IMR-90 (cell line): ENCODE measurements around the gene GRAP. TPM values are rescaled to one million over a fixed set of nuclear protein-coding genes. Genes with fewer than 3 reads are reported as not detected.

Experiments
- ATAC-seq: fragments of 200-7000 bp; cut with Tn5 transposase; 2 replicates; pipeline ENCODE4 v1.9.1; 2020; ENCODE audit warnings: low read depth, mild to moderate bottlenecking, moderate library complexity
- BruUV-seq: library from RNA; stranded (reverse); fragments of 400-500 nt; replicated peaks from 2 replicates; lab custom pipeline; 2021; lab: Mats Ljungman, UMichigan
- CTCF ChIA-PET: fragments of 300-600 bp; formaldehyde crosslinking; extraction: SDS; loops from one replicate; lab custom pipeline; 2021; ENCODE audit warnings: antibody characterized with exemption; lab: Yijun Ruan, JAX
- POLR2A ChIA-PET: fragments of 300-600 bp; sonication (Branson Sonifier 250); formaldehyde crosslinking; loops from one replicate; lab custom pipeline; 2022; ENCODE audit warnings: antibody characterized with exemption; ENCODE audit not compliant: unreplicated experiment; lab: Charles Lee
- DNase-seq: peaks from one replicate; pipeline ENCODE4 v3.0.0; 2013
- H2AFZ ChIP-seq: replicated peaks from 2 replicates; pipeline ENCODE3; 2013; ENCODE audit warnings: low read length, mild to moderate bottlenecking; ENCODE audit not compliant: poor library complexity
- H2AK5ac ChIP-seq: 2 replicates; pipeline ENCODE4 v1.6.1; 2013; ENCODE audit warnings: low read depth, low read length, inconsistent platforms
- H2AK9ac ChIP-seq: replicated peaks from 2 replicates; pipeline ENCODE3; 2013; ENCODE audit warnings: mild to moderate bottlenecking, low read depth, low read length, moderate library complexity; ENCODE audit not compliant: poor library complexity
- H2BK120ac ChIP-seq: 2 replicates; pipeline ENCODE4 v1.6.1; 2013; ENCODE audit warnings: low read depth, low read length, inconsistent platforms
- H2BK15ac ChIP-seq: 3 replicates; pipeline ENCODE4 v1.6.1; 2013; ENCODE audit warnings: low read depth, low read length, inconsistent platforms
- H2BK20ac ChIP-seq: 2 replicates; pipeline ENCODE4 v1.6.1; 2013; ENCODE audit warnings: low read depth, mild to moderate bottlenecking, inconsistent platforms, low read length, moderate library complexity
- H2BK5ac ChIP-seq: 2 replicates; pipeline ENCODE4 v1.6.1; 2013; ENCODE audit warnings: mild to moderate bottlenecking, low read depth, low read length, inconsistent platforms; ENCODE audit not compliant: poor library complexity, severe bottlenecking
- H3K14ac ChIP-seq: replicated peaks from 2 replicates; pipeline ENCODE4 v1.6.1; 2013; ENCODE audit warnings: low read depth, low read length, inconsistent platforms
- H3K18ac ChIP-seq: 2 replicates; pipeline ENCODE4 v1.6.1; 2013; ENCODE audit warnings: low read depth, low read length, control low read depth
- H3K23ac ChIP-seq: 2 replicates; pipeline ENCODE4 v1.6.1; 2013; ENCODE audit warnings: low read depth, low read length, inconsistent platforms
- H3K27ac ChIP-seq: 2 replicates; pipeline ENCODE4 v1.5.1; 2013; ENCODE audit warnings: mild to moderate bottlenecking, control low read depth, low read length; ENCODE audit not compliant: insufficient read depth
- H3K27me3 ChIP-seq: 2 replicates; pipeline ENCODE4 v1.6.1; 2013; ENCODE audit warnings: low read length; ENCODE audit not compliant: control insufficient read depth, insufficient read depth
- H3K36me3 ChIP-seq: 2 replicates; pipeline ENCODE4 v1.6.1; 2013; ENCODE audit warnings: low read length, mixed read lengths; ENCODE audit not compliant: control insufficient read depth, insufficient read depth
- H3K4ac ChIP-seq: 2 replicates; pipeline ENCODE4 v1.6.1; 2013; ENCODE audit warnings: low read depth, low read length, inconsistent platforms
- H3K4me1 ChIP-seq: 2 replicates; pipeline ENCODE4 v1.6.1; 2013; ENCODE audit warnings: low read length, mixed read lengths; ENCODE audit not compliant: control insufficient read depth, insufficient read depth
- H3K4me2 ChIP-seq: 2 replicates; pipeline ENCODE4 v1.6.1; 2013; ENCODE audit warnings: low read depth, mild to moderate bottlenecking, control low read depth, low read length, moderate library complexity
- H3K4me3 ChIP-seq: 2 replicates; pipeline ENCODE4 v1.5.1; 2013; ENCODE audit warnings: low read depth, mild to moderate bottlenecking, control low read depth, low read length, moderate library complexity; ENCODE audit not compliant: insufficient read depth
- H3K56ac ChIP-seq: 2 replicates; pipeline ENCODE4 v1.6.1; 2013; ENCODE audit warnings: low read length, inconsistent platforms; ENCODE audit not compliant: insufficient read depth; ENCODE audit errors: extremely low read depth
- H3K79me1 ChIP-seq, 2 experiments: 2 replicates each; pipeline ENCODE4 v1.6.1; 2013; ENCODE audit warnings: low read length in 2 of 2, inconsistent platforms in 1 of 2, low read depth in 1 of 2
- H3K9ac ChIP-seq: 2 replicates; pipeline ENCODE4 v1.6.1; 2013; ENCODE audit warnings: low read depth, low read length, control low read depth
- H3K9me1 ChIP-seq: 2 replicates; pipeline ENCODE4 v1.6.1; 2013; ENCODE audit warnings: low read length, inconsistent platforms; ENCODE audit not compliant: insufficient read depth
- H3K9me3 ChIP-seq: 2 replicates; pipeline ENCODE4 v1.6.1; 2013; ENCODE audit warnings: low read length; ENCODE audit not compliant: control insufficient read depth, insufficient read depth
- H4K20me1 ChIP-seq: 2 replicates; pipeline ENCODE4 v1.6.1; 2013; ENCODE audit warnings: low read length, inconsistent platforms; ENCODE audit not compliant: insufficient read depth
- H4K5ac ChIP-seq: 2 replicates; pipeline ENCODE4 v1.6.1; 2013; ENCODE audit warnings: mild to moderate bottlenecking, low read depth, low read length, control low read depth
- H4K8ac ChIP-seq, 2 experiments: 2 replicates each; pipeline ENCODE4 v1.6.1; 2013; ENCODE audit warnings: low read depth in 2 of 2, low read length in 2 of 2, control low read depth in 1 of 2, inconsistent platforms in 1 of 2
- H4K91ac ChIP-seq: 2 replicates; pipeline ENCODE4 v1.6.1; 2013; ENCODE audit warnings: low read depth, low read length, inconsistent platforms; ENCODE audit not compliant: insufficient read depth
- BHLHE40 ChIP-seq: fragments of 150-350 bp; IDR thresholded peaks from 2 replicates; pipeline ENCODE4 v1.6.1; 2016; ENCODE audit warnings: mild to moderate bottlenecking, low read depth, low read length
- CTCF ChIP-seq: conservative IDR thresholded peaks from 2 replicates; pipeline ENCODE4 v1.5.1; 2012; ENCODE audit warnings: mild to moderate bottlenecking, low read depth, low read length, improper control_type of control experiment
- MAZ ChIP-seq: IDR thresholded peaks from 2 replicates; pipeline ENCODE4 v1.6.1; 2012; ENCODE audit warnings: low read depth, mild to moderate bottlenecking, low read length, improper control_type of control experiment, moderate library complexity, borderline replicate concordance
- NFE2L2 ChIP-seq: fragments of 150-350 bp; IDR thresholded peaks from 2 replicates; pipeline ENCODE4 v1.6.1; 2016; ENCODE audit warnings: low read depth, mild to moderate bottlenecking, low read length
- POLR2A ChIP-seq: IDR thresholded peaks from 2 replicates; pipeline ENCODE4 v1.6.1; 2012; ENCODE audit warnings: mild to moderate bottlenecking, low read depth, low read length
- RAD21 ChIP-seq: IDR thresholded peaks from 2 replicates; pipeline ENCODE4 v1.6.1; 2012; ENCODE audit warnings: low read length, improper control_type of control experiment
- USF2 ChIP-seq: fragments of 150-350 bp; IDR thresholded peaks from 2 replicates; pipeline ENCODE4 v1.6.1; 2017; ENCODE audit warnings: mild to moderate bottlenecking, antibody characterized with exemption, low read length, low read depth
- WGBS, 2 experiments: methylation state at CpG; one replicate each; pipeline versions ENCODE4 v1.1.5 to v1.1.7; 2013; ENCODE audit warnings: missing lambda C conversion rate in 2 of 2; ENCODE audit not compliant: insufficient read length in 1 of 2; ENCODE audit errors: extremely low coverage in 2 of 2; 5-methylcytosine and 5-hydroxymethylcytosine counted together
- dilution Hi-C: fragments of 300-500 bp; cut with HindIII; formaldehyde crosslinking; loops from one replicate; pipeline ENCODE4 v1.14.3; 2018; ENCODE audit warnings: low sequenced_read_pairs; ENCODE audit not compliant: unreplicated experiment
- in situ Hi-C: fragments of 300-500 bp; cut with MboI; formaldehyde crosslinking; loops from 3 replicates; pipeline ENCODE4 v1.14.3; 2019; ENCODE audit warnings: low sequenced_read_pairs, inconsistent platforms, mixed read lengths
- intact Hi-C: fragments of 100-400 bp; cut with micrococcal nuclease; formaldehyde crosslinking; loops from 2 replicates; pipeline ENCODE4 v1.10.0; 2022
- polyA plus RNA-seq, 3 experiments: library from polyadenylated mRNA; depleted of rRNA; stranded (reverse); fragments of >200 nt; gene quantifications; 2 replicates each; pipeline ENCODE4 v1.2.3, GENCODE V29; 2012; ENCODE audit warnings: low replicate concordance in 1 of 3
- total RNA-seq: library from RNA; depleted of rRNA; stranded (reverse); fragments of >200 nt; gene quantifications from 2 replicates; pipeline ENCODE4 v1.2.3, GENCODE V29; 2012

The GRAP gene
- total and polyA plus RNA-seq, 2 of the 4 experiments (the other 2 are of a cell fraction): under 0.01 to 0.14 TPM

DNA sequence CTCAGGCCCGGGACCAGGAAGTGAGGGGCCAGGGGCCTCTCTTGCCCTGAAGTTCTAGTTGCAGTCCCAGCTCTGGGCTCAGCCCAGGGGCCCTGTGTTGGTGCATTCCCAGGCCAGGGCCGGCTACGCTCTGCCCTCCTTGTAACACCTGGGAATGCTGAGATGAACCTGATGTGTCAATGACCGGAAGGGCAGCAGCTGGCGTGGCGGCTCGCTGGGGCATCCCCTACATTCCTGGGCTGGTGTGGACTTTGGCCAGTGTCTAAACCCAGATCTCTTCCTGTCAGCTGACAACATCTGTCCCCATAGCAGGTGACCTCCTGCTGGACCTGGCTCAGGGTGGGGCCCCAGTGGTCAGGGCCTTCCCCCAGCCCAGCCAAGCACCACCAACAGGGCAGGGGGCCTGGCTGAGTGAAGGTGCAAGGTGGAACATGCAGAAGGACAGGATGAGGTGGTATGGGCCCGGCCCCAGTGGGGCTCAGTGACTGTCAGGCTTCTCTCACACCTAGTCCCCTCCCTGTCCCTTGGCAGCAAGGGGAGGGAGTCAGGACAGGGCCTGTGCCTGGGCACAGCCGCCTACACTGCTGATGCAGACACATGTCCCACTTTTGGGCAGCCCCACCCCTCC is 58.1 kb downstream of the GRAP start:
- H3K79me1 ChIP-seq: peaks cover 19 to 63% of the 10 kb centered on the region in 2 experiments; a peak in 3 of 4 replicates
- no peak overlapping the region for H4K8ac ChIP-seq
- H2AFZ ChIP-seq: no peak overlapping the region
- no peak overlapping the region for H3K9ac ChIP-seq
- H2BK5ac ChIP-seq: no peak overlapping the region
- no peak overlapping the region for H2AK5ac ChIP-seq
- no peak overlapping the region for H3K56ac ChIP-seq
- WGBS, 2 experiments: 82% methylated on average over 4 of the region's 9 CpGs; no CpG with 5 or more reads in 1 of the 2 experiments
- peaks cover 2% of the 10 kb centered on the region for H3K9me1 ChIP-seq
- ChIA-PET CTCF (no interaction called here), POLR2A (no interaction called here)
- no peaks in the 10 kb centered on the region for H3K27me3 ChIP-seq
- in situ Hi-C loops (no loop called here), dilution Hi-C loops (no loop called here), intact Hi-C loops (no loop called here)
- no peak overlapping the region for H2BK20ac ChIP-seq
- no peak overlapping the region for H3K4me3 ChIP-seq
- H3K14ac ChIP-seq: no peak overlapping the region
- peaks cover 28% of the 10 kb centered on the region for H3K36me3 ChIP-seq
- no peak overlapping the region for H3K27ac ChIP-seq
- H4K20me1 ChIP-seq: peaks cover 28% of the 10 kb centered on the region
- no peak overlapping the region for H2BK120ac ChIP-seq
- H3K4ac ChIP-seq: no peak overlapping the region
- no peak for DNase-seq
- no peak overlapping the region for H4K91ac ChIP-seq
- H3K4me2 ChIP-seq: no peak overlapping the region
- H4K5ac ChIP-seq: no peak overlapping the region
- H3K23ac ChIP-seq: no peak overlapping the region
- H3K9me3 ChIP-seq: no peaks in the 10 kb centered on the region
- no peak overlapping the region for H3K18ac ChIP-seq
- peaks cover 2% of the 10 kb centered on the region; the same call in 1 of the 2 replicates for H3K4me1 ChIP-seq
- no peak overlapping the region for H2AK9ac ChIP-seq
- no peak overlapping the region for H2BK15ac ChIP-seq
- no peak for TF ChIP-seq MAZ
- no peak for TF ChIP-seq NFE2L2
- TF ChIP-seq USF2: no peak
- no peak for TF ChIP-seq RAD21
- TF ChIP-seq POLR2A: no peak
- no peak for TF ChIP-seq BHLHE40
- TF ChIP-seq CTCF: no peak
- BruUV-seq: no TSS peak
- ATAC-seq: no peak
